SK-N-SH treated with all-trans-retinoic acid at 6 μM for 48 hours (cell line): ENCODE data around the gene FHIT.

Experiments used
- BACH2 ChIP-seq: fragments of 250-450 bp; sonication (Bioruptor Pico); IDR thresholded peaks from 2 replicates; pipeline ENCODE4 v1.9.0; 2021; ENCODE audit warnings: mild to moderate bottlenecking, borderline replicate concordance
- CREB5 ChIP-seq: fragments of 250-450 bp; sonication (Bioruptor Pico); IDR thresholded peaks from 2 replicates; pipeline ENCODE4 v1.5.1; 2020; ENCODE audit warnings: low read depth, mild to moderate bottlenecking, moderate library complexity
- CSDC2 ChIP-seq: fragments of 250-450 bp; sonication (Bioruptor Pico); IDR thresholded peaks from 2 replicates; pipeline ENCODE4 v1.5.0; 2020; ENCODE audit warnings: mild to moderate bottlenecking, moderate library complexity
- RARB ChIP-seq: fragments of 250-450 bp; sonication (Bioruptor Pico); IDR thresholded peaks from 2 replicates; pipeline ENCODE4 v1.8.0; 2021; ENCODE audit warnings: mild to moderate bottlenecking, moderate library complexity
- SNAI2 ChIP-seq: fragments of 250-450 bp; sonication (Bioruptor Pico); IDR thresholded peaks from 2 replicates; pipeline ENCODE4 v1.5.0; 2020; ENCODE audit warnings: mild to moderate bottlenecking, moderate library complexity
- TCF4 ChIP-seq: fragments of 250-450 bp; sonication (Bioruptor Pico); IDR thresholded peaks from 2 replicates; pipeline ENCODE4 v1.8.0; 2021; ENCODE audit warnings: mild to moderate bottlenecking, moderate library complexity, borderline replicate concordance
- ZFP3 ChIP-seq: fragments of 250-450 bp; sonication (Bioruptor Pico); IDR thresholded peaks from 2 replicates; pipeline ENCODE4 v1.5.0; 2020; ENCODE audit warnings: mild to moderate bottlenecking, moderate library complexity
- ZNF565 ChIP-seq: fragments of 450-650 bp; formaldehyde crosslinking; conservative IDR thresholded peaks from 2 replicates; pipeline ENCODE4 v1.5.0; 2020; ENCODE audit warnings: low read depth, mild to moderate bottlenecking, moderate library complexity

GRCh38 chr3:60262546-60262945 lies 988.7 kb downstream of the FHIT start:
- TF ChIP-seq CREB5 (no peak), RARB (CRISPR knock-in tag) (no peak), CSDC2 (CRISPR knock-in tag) (no peak), BACH2 (CRISPR knock-in tag) (no peak), TCF4 (no peak), ZNF565 (no peak), SNAI2 (CRISPR knock-in tag) (no peak), ZFP3 (CRISPR knock-in tag) (no peak)
